GM20431 (cell line): ENCODE measurements around the gene GGA2.
"Not testable (repeated sequence)": the region's sequence is repeated elsewhere in the genome, so short reads cannot be mapped to it uniquely, and the experiment has no call there.

Experiments
- in situ Hi-C: fragments of 300-500 bp; cut with MseI, MboI; formaldehyde crosslinking; loops from one replicate; pipeline ENCODE4 v1.15.0; 2020; ENCODE audit warnings: low sequenced_read_pairs; ENCODE audit not compliant: unreplicated experiment

GGA2 gene

GRCh38 chr16:23505180-23505665 lies 5.1 kb downstream of the GGA2 start:
- in situ Hi-C loops: no loop called here

GRCh38 chr16:23504453-23505179 lies 5.7 kb downstream of the GGA2 start:
- in situ Hi-C loops: no loop called here

GRCh38 chr16:23504076-23504452 lies 6.2 kb downstream of the GGA2 start:
- in situ Hi-C loops: no loop called here

GRCh38 chr16:23502466-23502865 lies 7.8 kb downstream of the GGA2 start:
- in situ Hi-C loops: no loop called here

- in situ Hi-C loops: no loop called here
Observed at GRCh38 chr16:23501291-23501690, 9.0 kb downstream of the GGA2 start.

- in situ Hi-C loops: no loop called here
Observed at GRCh38 chr16:23500862-23501225, 9.4 kb downstream of the GGA2 start.

GRCh38 chr16:23500212-23500861 lies 10.0 kb downstream of the GGA2 start:
- in situ Hi-C loops: no loop called here

GRCh38 chr16:23499801-23500200 lies 10.5 kb downstream of the GGA2 start:
- in situ Hi-C loops: no loop called here

- in situ Hi-C loops: no loop called here
Observed at GRCh38 chr16:23498863-23499262, 11.4 kb downstream of the GGA2 start.

GRCh38 chr16:23497543-23497868 lies 12.8 kb downstream of the GGA2 start:
- in situ Hi-C loops: no loop called here

- in situ Hi-C loops: no loop called here
Observed at GRCh38 chr16:23496821-23497542, 13.3 kb downstream of the GGA2 start.

GRCh38 chr16:23495671-23496070 lies 14.6 kb downstream of the GGA2 start:
- in situ Hi-C loops: no loop called here

- in situ Hi-C loops: no loop called here
Observed at GRCh38 chr16:23494188-23494587, 16.1 kb downstream of the GGA2 start.

GRCh38 chr16:23491490-23492391 lies 18.6 kb downstream of the GGA2 start:
- in situ Hi-C loops: no loop called here

GRCh38 chr16:23486480-23486879 lies 23.8 kb downstream of the GGA2 start:
- in situ Hi-C loops: no loop called here

GRCh38 chr16:23485841-23486240 lies 24.5 kb downstream of the GGA2 start:
- in situ Hi-C loops: no loop called here

- in situ Hi-C loops: no loop called here
Observed at GRCh38 chr16:23485257-23485614, 25.1 kb downstream of the GGA2 start.

- in situ Hi-C loops: no loop called here
Observed at GRCh38 chr16:23484510-23485256, 25.6 kb downstream of the GGA2 start.

- in situ Hi-C loops: not testable (repeated sequence)
Observed at GRCh38 chr16:23483492-23483891, 26.8 kb downstream of the GGA2 start.

- in situ Hi-C loops: no loop called here
Observed at GRCh38 chr16:23482778-23483177, 27.5 kb downstream of the GGA2 start.
